Panc1 (cell line): ENCODE data around the gene MAP3K13.
"Not testable (repeated sequence)": the region's sequence is repeated elsewhere in the genome, so short reads cannot be mapped to it uniquely, and the experiment has no call there.

Source experiments
- CTCF ChIP-seq: fragments of 450-650 bp; IDR thresholded peaks from 2 replicates; pipeline ENCODE4 v1.5.1; 2017; ENCODE audit warnings: mild to moderate bottlenecking
- POLR2AphosphoS5 ChIP-seq: IDR thresholded peaks from 2 replicates; pipeline ENCODE4 v1.6.1; 2012; ENCODE audit warnings: mild to moderate bottlenecking, low read depth, low read length, moderate library complexity
- REST ChIP-seq, 2 experiments: IDR thresholded peaks; 2 replicates each; pipeline ENCODE4 v1.6.1; 2011 to 2012; ENCODE audit warnings: low read depth in 2 of 2, control low read depth in 1 of 2, low read length in 1 of 2, mild to moderate bottlenecking in 1 of 2, moderate library complexity in 1 of 2; ENCODE audit not compliant: insufficient read depth in 1 of 2
- SIN3A ChIP-seq: IDR thresholded peaks from 2 replicates; pipeline ENCODE4 v1.6.1; 2012; ENCODE audit warnings: low read depth, mild to moderate bottlenecking, low read length, moderate library complexity, borderline replicate concordance; ENCODE audit not compliant: insufficient read depth
- TCF7L2 ChIP-seq: IDR thresholded peaks from 2 replicates; pipeline ENCODE4 v1.6.1; 2011; ENCODE audit warnings: mild to moderate bottlenecking, low read depth, low read length, inconsistent platforms

GRCh38 chr3:185474922-185475321, 112.0 kb downstream of the MAP3K13 start:
- TF ChIP-seq REST (IDR thresholded peaks at IDR 0.05; ENCODE audit: insufficient read depth in 1 of 2, low read depth in 2 of 2, low read length in 1 of 2); CTCF; SIN3A; POLR2AphosphoS5; TCF7L2: not testable (repeated sequence)
